Ascending aorta (tissue), 2 donors: Measurements from ENCODE around the gene TTC7B. TPM values are rescaled to one million over a fixed set of nuclear protein-coding genes. Genes with fewer than 3 reads are reported as not detected.

Experiments
- DNase-seq, 2 donors: peaks; one replicate each; pipeline ENCODE4 v3.0.0-alpha.2; 2019; ENCODE audit warnings: low spot score in 2 of 2
- H3K27ac ChIP-seq, 2 donors: fragments of 200-600 bp; sonication (generic); one replicate each; pipeline ENCODE4 v1.5.1; 2016 to 2017; ENCODE audit warnings: mild to moderate bottlenecking in 1 of 2
- H3K27me3 ChIP-seq: fragments of 200-600 bp; sonication (generic); one replicate; pipeline ENCODE4 v1.5.1; 2017
- H3K36me3 ChIP-seq, 2 donors: fragments of 200-600 bp; sonication (generic); one replicate each; pipeline ENCODE4 v1.5.1; 2016
- H3K4me1 ChIP-seq, 2 donors: fragments of 200-600 bp; sonication (generic); one replicate each; pipeline ENCODE4 v1.5.1; 2016 to 2017; ENCODE audit warnings: mild to moderate bottlenecking in 1 of 2
- H3K4me3 ChIP-seq, 2 donors: fragments of 200-600 bp; sonication (generic); one replicate each; pipeline ENCODE4 v1.5.1; 2016 to 2017; ENCODE audit warnings: mild to moderate bottlenecking in 1 of 2
- H3K9me3 ChIP-seq, 2 donors: fragments of 200-600 bp; sonication (generic); one replicate each; pipeline ENCODE4 v1.5.1; 2016
- CTCF ChIP-seq, 3 experiments: fragments of 200-600 bp in 2 of 3; fragments of 450-650 bp in 1 of 3; sonication (generic) in 2 of 3; IDR thresholded peaks; one replicate each; pipeline ENCODE4 v1.5.1; 2016 to 2019; ENCODE audit warnings: antibody characterized with exemption in 3 of 3, mild to moderate bottlenecking in 1 of 3, moderate library complexity in 1 of 3
- intact Hi-C: fragments of 100-400 bp; cut with DNase I; formaldehyde crosslinking; loops from one replicate; pipeline ENCODE4 v1.15.1; 2023
- total RNA-seq: library from RNA; depleted of rRNA; stranded (reverse); fragments of >200 nt; gene quantifications from one replicate; pipeline ENCODE4 v1.1.0, GENCODE V29; 2016

Gene TTC7B
- total RNA-seq, 1 donor from 2014 or later: 18.5 TPM

DNA sequence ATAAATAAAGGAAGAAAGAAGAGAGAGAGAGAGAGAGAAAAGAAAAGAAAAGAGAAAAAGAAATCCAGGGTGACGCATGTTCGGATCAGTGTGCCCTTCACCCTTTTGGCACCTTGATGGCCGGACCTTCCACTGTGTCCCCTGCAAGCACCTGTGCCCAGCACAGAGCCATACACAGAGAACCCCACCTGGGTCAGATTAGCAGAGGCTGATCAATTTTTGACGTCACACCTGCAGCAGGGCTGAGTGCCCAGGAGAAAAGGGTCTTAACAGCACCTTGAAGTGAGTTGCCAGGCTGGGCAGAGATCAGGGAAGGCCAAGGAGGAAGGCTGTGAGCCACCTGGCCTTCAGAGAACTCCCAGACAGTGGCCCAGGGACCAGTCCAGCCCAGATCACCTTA lies 305.0 kb downstream of the TTC7B start:
- Histone ChIP-seq H3K4me3 (no peak overlapping the region), H3K27ac (no peak overlapping the region), H3K9me3 (no peaks in the 10 kb centered on the region), H3K4me1 (peaks cover 3 to 11% of the 10 kb centered on the region in 2 donors), H3K27me3 (no peaks in the 10 kb centered on the region), H3K36me3 (no peaks in the 10 kb centered on the region)
- no peak for DNase-seq
- intact Hi-C loops: no loop called here
- no peak for TF ChIP-seq CTCF (IDR thresholded peaks at IDR 0.05)

DNA sequence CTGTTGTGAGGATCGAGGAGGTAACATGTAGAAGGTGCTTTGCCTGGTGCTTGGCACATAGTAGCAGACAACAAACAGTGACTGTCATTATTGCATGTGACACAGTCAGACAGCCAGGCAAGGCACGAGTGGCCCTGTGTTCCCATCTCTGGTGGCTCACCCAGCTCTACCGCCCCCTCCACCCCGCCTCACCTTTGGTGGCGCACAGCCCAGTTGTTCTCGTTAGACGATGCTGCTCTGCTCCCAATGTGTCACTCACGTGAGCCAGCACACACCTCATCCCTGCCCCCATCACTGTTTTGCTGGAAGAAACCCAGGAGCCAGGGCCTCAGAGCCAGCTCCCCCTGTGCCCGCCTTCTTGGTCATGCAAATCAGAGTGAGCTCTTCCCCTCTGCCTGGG lies 306.1 kb downstream of the TTC7B start:
- no peaks in the 10 kb centered on the region for H3K36me3 ChIP-seq
- no peak overlapping the region for H3K27ac ChIP-seq
- no peak for DNase-seq
- H3K4me1 ChIP-seq: peaks cover 3 to 11% of the 10 kb centered on the region in 2 donors
- no peaks in the 10 kb centered on the region for H3K9me3 ChIP-seq
- H3K27me3 ChIP-seq: no peaks in the 10 kb centered on the region
- H3K4me3 ChIP-seq: no peak overlapping the region
- TF ChIP-seq CTCF (IDR thresholded peaks at IDR 0.05): no peak
- intact Hi-C loops: no loop called here

- H3K27me3 ChIP-seq: no peaks in the 10 kb centered on the region
- intact Hi-C loops: no loop called here
Measured at GRCh38 chr14:90509403-90509802, 306.8 kb downstream of the TTC7B start.

DNA sequence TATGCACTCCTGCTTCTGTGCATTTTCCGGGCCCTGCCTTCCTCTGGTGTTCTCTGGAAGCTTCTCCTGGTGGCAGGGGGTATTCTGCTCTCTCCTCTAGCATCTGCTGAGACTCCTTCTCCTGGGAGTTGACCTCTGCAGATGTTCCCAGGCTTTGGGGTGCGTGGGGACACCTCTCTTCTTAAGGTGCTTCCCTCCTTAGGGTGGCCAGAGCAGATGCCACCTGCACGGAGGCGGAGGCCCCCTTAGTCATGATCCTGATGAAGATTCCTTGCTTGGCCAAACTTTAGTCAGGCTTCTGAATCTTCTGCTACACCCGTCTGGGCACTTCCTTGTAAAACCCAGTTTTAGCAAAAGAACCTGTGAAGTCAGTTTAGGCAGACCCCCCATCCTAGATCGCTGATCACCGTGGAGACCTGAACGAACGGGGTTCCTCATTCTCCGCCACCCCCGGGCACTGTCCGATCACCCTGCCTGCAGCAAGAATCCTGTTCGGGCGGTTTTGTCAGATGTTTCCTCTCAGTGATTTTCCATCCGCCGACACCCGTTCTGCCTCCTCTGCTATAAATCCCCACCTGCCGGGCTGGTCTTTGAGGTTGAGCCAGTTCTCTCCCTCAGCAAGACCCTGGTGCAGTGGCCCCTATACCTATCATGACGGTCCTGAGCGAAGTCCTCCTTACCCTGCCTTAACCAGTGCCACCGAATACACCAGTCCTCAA lies 307.5 kb downstream of the TTC7B start:
- no peak for TF ChIP-seq CTCF (IDR thresholded peaks at IDR 0.05)
- no peak for DNase-seq
- Histone ChIP-seq H3K4me3 (no peak overlapping the region), H3K36me3 (no peaks in the 10 kb centered on the region), H3K27ac (no peak overlapping the region), H3K27me3 (no peaks in the 10 kb centered on the region), H3K9me3 (no peaks in the 10 kb centered on the region), H3K4me1 (peaks cover 3 to 7% of the 10 kb centered on the region in 2 donors)
- intact Hi-C loops: no loop called here

More at GRCh38 chr14:90509403-90509802, 306.8 kb downstream of the TTC7B start:
- no peak for TF ChIP-seq CTCF (IDR thresholded peaks at IDR 0.05)
- Histone ChIP-seq H3K4me3 (no peak overlapping the region), H3K27ac (no peak overlapping the region), H3K4me1 (peaks cover 3 to 11% of the 10 kb centered on the region in 2 donors), H3K9me3 (no peaks in the 10 kb centered on the region), H3K36me3 (no peaks in the 10 kb centered on the region)
- no peak for DNase-seq

- Histone ChIP-seq H3K27me3 (no peaks in the 10 kb centered on the region), H3K27ac (no peak overlapping the region), H3K9me3 (no peaks in the 10 kb centered on the region), H3K4me1 (peaks cover 0 to under 1% of the 10 kb centered on the region in 2 donors), H3K36me3 (no peaks in the 10 kb centered on the region), H3K4me3 (no peak overlapping the region)
- no peak for DNase-seq
- TF ChIP-seq CTCF (IDR thresholded peaks at IDR 0.05): no peak
- intact Hi-C loops: no loop called here
Measured at GRCh38 chr14:90508036-90508435, 308.2 kb downstream of the TTC7B start.
